GM12873 (cell line): ENCODE data around the gene EBLN2.
A peak's percentile ranks its signal among the peaks of the same experiment; 100 is the strongest.

ENCODE experiments used
- TF ChIP-seq, protein P1 (sequence below): IDR thresholded peaks from 2 replicates; pipeline ENCODE4 v1.5.1; 2012; ENCODE audit warnings: low read depth, mild to moderate bottlenecking, moderate library complexity, low read length, control low read depth; ENCODE audit not compliant: insufficient read depth; ENCODE audit errors: missing control alignments

Gene EBLN2

DNA sequence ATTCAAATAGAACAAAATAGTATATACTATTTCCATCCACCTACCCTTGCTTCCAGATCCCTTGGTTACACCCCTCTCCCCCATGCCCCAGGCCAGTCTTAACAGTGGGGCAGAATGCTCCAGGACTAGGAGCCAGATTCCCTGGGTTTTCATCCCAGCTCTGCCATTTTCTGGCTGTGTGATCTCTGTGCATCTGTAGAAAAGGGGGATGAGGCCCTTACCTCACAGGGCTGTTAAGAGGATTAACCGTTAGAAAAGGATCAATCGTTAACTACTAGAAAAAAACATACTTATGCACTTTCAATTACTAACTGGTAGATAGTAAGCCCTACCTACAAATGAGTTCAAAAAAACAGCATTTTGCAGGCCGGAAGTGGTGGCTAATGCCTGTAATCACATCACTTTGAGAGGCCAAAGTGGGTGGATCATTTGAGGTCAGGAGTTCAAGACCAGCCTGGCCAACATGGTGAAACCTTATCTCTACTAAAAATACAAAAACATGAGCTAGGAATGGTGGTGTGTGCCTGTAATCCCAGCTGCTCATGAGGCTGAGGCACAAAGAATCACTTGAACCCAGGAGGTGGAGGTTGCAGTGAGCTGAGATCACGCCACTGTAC lies 11.7 kb downstream of the EBLN2 start:
- TF ChIP-seq, protein P1, sequence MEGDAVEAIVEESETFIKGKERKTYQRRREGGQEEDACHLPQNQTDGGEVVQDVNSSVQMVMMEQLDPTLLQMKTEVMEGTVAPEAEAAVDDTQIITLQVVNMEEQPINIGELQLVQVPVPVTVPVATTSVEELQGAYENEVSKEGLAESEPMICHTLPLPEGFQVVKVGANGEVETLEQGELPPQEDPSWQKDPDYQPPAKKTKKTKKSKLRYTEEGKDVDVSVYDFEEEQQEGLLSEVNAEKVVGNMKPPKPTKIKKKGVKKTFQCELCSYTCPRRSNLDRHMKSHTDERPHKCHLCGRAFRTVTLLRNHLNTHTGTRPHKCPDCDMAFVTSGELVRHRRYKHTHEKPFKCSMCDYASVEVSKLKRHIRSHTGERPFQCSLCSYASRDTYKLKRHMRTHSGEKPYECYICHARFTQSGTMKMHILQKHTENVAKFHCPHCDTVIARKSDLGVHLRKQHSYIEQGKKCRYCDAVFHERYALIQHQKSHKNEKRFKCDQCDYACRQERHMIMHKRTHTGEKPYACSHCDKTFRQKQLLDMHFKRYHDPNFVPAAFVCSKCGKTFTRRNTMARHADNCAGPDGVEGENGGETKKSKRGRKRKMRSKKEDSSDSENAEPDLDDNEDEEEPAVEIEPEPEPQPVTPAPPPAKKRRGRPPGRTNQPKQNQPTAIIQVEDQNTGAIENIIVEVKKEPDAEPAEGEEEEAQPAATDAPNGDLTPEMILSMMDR, result no peak

DNA sequence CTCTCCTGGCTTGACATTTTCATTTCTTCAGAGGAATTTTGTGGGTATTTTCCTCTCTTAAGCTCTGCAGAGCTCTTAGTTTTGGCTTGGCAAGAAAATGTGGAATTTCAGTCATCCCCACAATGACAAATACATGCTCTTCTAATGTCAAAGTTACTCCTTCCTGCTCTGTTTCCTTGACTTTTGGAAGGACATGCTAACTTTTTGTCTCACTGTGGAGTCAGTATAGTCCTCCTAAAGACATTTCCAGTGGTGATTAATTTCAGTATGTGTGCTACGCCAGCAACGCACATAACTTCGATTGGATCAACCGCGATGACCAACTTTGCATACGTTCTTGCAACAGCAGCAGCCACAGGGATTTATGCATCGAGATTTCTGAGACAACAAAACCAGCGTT lies 13.3 kb downstream of the EBLN2 start:
- TF ChIP-seq, protein P1, result no peak

DNA sequence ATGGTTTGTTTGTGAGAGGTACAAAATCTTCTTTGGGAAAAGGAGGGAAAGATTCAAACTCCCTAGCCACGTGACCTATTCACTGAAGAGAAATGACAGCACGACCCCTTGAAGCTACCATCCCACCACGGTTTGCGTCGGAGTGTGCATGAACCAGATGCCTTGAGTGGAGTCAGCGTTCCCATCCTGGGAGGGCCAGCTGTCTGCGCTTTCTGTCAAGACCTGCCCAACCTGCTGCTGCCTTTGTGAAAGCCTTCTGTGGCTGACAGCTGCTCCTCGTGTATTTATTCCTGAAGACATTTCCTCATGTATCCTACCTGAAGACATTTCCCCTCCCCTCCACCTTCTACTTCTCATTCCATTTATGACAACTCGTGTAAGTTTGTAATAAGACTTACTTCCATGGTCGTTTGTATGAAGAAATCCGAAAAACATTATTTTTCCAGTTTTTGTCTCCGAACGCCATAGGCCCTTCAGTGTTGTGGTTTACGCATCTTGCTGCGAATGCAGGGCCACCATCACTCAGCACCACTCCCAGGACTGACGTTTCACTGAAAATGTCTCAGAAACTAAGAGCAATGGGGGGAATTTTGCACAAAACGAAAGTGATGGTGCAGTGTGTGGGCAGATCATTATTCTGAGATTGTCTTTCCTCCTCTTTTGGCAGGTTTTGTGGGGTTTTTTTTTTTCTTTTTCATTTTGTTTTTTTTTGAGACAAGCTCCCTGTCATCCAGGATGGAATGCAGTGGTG lies 18.9 kb downstream of the EBLN2 start:
- TF ChIP-seq, protein P1, result no peak

DNA sequence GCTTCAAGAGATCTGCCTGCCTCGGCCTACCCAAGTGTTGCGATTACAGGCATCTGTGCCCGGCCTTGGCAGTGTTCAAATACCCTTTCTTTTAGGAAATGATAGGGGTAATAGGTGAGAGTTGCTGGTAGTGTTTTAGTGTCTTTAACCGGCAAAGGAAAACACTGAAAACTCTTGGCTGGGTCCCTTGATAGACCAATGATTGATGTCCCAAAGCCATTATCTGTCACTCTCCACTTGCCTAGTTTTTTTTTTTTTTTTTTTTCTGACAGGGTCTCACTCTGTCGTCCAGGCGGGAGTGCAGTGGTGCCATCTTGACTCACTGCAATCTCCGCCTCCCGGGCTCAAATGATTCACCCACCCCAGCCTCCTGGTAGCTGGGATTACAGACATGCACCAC lies 19.7 kb downstream of the EBLN2 start:
- TF ChIP-seq, protein P1, result no peak

DNA sequence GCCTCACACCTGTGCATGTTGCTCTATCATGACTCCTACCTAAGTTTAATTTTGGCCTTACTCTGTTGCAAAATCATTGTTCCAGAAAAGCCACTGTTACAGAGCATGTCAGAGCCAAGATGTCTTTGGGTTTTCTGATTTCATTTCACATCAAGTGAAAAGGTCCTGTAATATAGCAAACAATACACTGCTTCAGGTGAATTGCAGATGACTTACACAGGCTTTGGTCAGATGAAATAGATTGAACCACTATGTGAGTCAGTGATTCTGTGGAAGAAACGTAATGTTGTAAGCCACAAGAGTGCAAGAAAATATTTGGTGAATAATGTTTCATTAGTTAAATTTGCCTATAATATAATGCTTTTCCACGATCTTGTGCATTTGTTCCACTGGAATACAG lies 22.7 kb downstream of the EBLN2 start:
- TF ChIP-seq, protein P1, result no peak

DNA sequence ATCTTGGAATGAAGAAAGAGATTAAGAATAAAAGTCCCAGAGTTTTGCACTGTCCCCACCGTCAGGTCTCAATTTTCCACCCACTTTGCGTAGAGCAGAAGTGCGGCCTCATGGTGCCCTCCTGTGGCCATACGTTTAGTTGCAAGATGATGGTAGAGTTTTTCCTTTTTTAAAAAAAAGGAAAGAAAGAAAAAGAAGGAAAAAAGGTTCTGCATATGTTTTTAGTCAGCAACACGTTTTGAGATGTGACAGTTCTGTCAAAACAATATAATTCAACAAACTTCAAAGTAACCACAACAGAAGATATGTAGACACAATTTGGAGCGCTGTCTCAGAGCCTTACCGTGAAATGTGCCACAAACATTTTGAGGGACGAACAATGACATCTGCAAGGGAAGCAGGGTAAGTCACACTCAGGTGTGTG lies 24.6 kb downstream of the EBLN2 start:
- TF ChIP-seq, protein P1, result peak; percentile 68

DNA sequence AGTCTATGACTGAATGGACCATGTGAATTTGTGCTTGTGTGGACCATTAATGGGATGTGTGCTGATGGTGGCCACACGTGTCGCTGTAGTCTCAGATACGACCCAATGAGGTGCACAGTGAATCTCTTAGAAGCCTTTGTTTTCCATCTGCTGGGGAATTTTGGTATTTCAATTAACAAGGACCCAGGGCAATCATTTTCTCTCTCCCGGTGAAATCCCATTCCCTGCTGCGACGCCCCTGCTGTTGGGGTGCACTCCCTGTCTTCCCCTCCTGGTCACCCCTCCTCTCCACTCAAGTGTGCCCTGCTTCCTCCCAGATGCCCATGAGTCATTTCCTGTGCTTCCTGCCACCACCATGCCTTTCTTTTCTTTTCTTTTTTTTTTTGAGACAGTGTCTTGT lies 32.7 kb downstream of the EBLN2 start:
- TF ChIP-seq, protein P1, result no peak
